IMR-90 (cell line): ENCODE data around the gene BUD23. TPM values are rescaled to one million over a fixed set of nuclear protein-coding genes. Genes with fewer than 3 reads are reported as not detected.

Source experiments
- ATAC-seq: fragments of 200-7000 bp; cut with Tn5 transposase; 2 replicates; pipeline ENCODE4 v1.9.1; 2020; ENCODE audit warnings: low read depth, mild to moderate bottlenecking, moderate library complexity
- BruUV-seq: library from RNA; stranded (reverse); fragments of 400-500 nt; replicated peaks from 2 replicates; lab custom pipeline; 2021; lab: Mats Ljungman, UMichigan
- CTCF ChIA-PET: fragments of 300-600 bp; formaldehyde crosslinking; extraction: SDS; loops from one replicate; lab custom pipeline; 2021; ENCODE audit warnings: antibody characterized with exemption; lab: Yijun Ruan, JAX
- POLR2A ChIA-PET: fragments of 300-600 bp; sonication (Branson Sonifier 250); formaldehyde crosslinking; loops from one replicate; lab custom pipeline; 2022; ENCODE audit warnings: antibody characterized with exemption; ENCODE audit not compliant: unreplicated experiment; lab: Charles Lee
- DNase-seq: peaks from one replicate; pipeline ENCODE4 v3.0.0; 2013
- H2AFZ ChIP-seq: replicated peaks from 2 replicates; pipeline ENCODE3; 2013; ENCODE audit warnings: low read length, mild to moderate bottlenecking; ENCODE audit not compliant: poor library complexity
- H2AK5ac ChIP-seq: 2 replicates; pipeline ENCODE4 v1.6.1; 2013; ENCODE audit warnings: low read depth, low read length, inconsistent platforms
- H2AK9ac ChIP-seq: replicated peaks from 2 replicates; pipeline ENCODE3; 2013; ENCODE audit warnings: mild to moderate bottlenecking, low read depth, low read length, moderate library complexity; ENCODE audit not compliant: poor library complexity
- H2BK120ac ChIP-seq: 2 replicates; pipeline ENCODE4 v1.6.1; 2013; ENCODE audit warnings: low read depth, low read length, inconsistent platforms
- H2BK15ac ChIP-seq: 3 replicates; pipeline ENCODE4 v1.6.1; 2013; ENCODE audit warnings: low read depth, low read length, inconsistent platforms
- H2BK20ac ChIP-seq: 2 replicates; pipeline ENCODE4 v1.6.1; 2013; ENCODE audit warnings: low read depth, mild to moderate bottlenecking, inconsistent platforms, low read length, moderate library complexity
- H2BK5ac ChIP-seq: 2 replicates; pipeline ENCODE4 v1.6.1; 2013; ENCODE audit warnings: mild to moderate bottlenecking, low read depth, low read length, inconsistent platforms; ENCODE audit not compliant: poor library complexity, severe bottlenecking
- H3K14ac ChIP-seq: replicated peaks from 2 replicates; pipeline ENCODE4 v1.6.1; 2013; ENCODE audit warnings: low read depth, low read length, inconsistent platforms
- H3K18ac ChIP-seq: 2 replicates; pipeline ENCODE4 v1.6.1; 2013; ENCODE audit warnings: low read depth, low read length, control low read depth
- H3K23ac ChIP-seq: 2 replicates; pipeline ENCODE4 v1.6.1; 2013; ENCODE audit warnings: low read depth, low read length, inconsistent platforms
- H3K27ac ChIP-seq: 2 replicates; pipeline ENCODE4 v1.5.1; 2013; ENCODE audit warnings: mild to moderate bottlenecking, control low read depth, low read length; ENCODE audit not compliant: insufficient read depth
- H3K27me3 ChIP-seq: 2 replicates; pipeline ENCODE4 v1.6.1; 2013; ENCODE audit warnings: low read length; ENCODE audit not compliant: control insufficient read depth, insufficient read depth
- H3K36me3 ChIP-seq: 2 replicates; pipeline ENCODE4 v1.6.1; 2013; ENCODE audit warnings: low read length, mixed read lengths; ENCODE audit not compliant: control insufficient read depth, insufficient read depth
- H3K4ac ChIP-seq: 2 replicates; pipeline ENCODE4 v1.6.1; 2013; ENCODE audit warnings: low read depth, low read length, inconsistent platforms
- H3K4me1 ChIP-seq: 2 replicates; pipeline ENCODE4 v1.6.1; 2013; ENCODE audit warnings: low read length, mixed read lengths; ENCODE audit not compliant: control insufficient read depth, insufficient read depth
- H3K4me2 ChIP-seq: 2 replicates; pipeline ENCODE4 v1.6.1; 2013; ENCODE audit warnings: low read depth, mild to moderate bottlenecking, control low read depth, low read length, moderate library complexity
- H3K4me3 ChIP-seq: 2 replicates; pipeline ENCODE4 v1.5.1; 2013; ENCODE audit warnings: low read depth, mild to moderate bottlenecking, control low read depth, low read length, moderate library complexity; ENCODE audit not compliant: insufficient read depth
- H3K56ac ChIP-seq: 2 replicates; pipeline ENCODE4 v1.6.1; 2013; ENCODE audit warnings: low read length, inconsistent platforms; ENCODE audit not compliant: insufficient read depth; ENCODE audit errors: extremely low read depth
- H3K79me1 ChIP-seq, 2 experiments: 2 replicates each; pipeline ENCODE4 v1.6.1; 2013; ENCODE audit warnings: low read length in 2 of 2, inconsistent platforms in 1 of 2, low read depth in 1 of 2
- H3K9ac ChIP-seq: 2 replicates; pipeline ENCODE4 v1.6.1; 2013; ENCODE audit warnings: low read depth, low read length, control low read depth
- H3K9me1 ChIP-seq: 2 replicates; pipeline ENCODE4 v1.6.1; 2013; ENCODE audit warnings: low read length, inconsistent platforms; ENCODE audit not compliant: insufficient read depth
- H3K9me3 ChIP-seq: 2 replicates; pipeline ENCODE4 v1.6.1; 2013; ENCODE audit warnings: low read length; ENCODE audit not compliant: control insufficient read depth, insufficient read depth
- H4K20me1 ChIP-seq: 2 replicates; pipeline ENCODE4 v1.6.1; 2013; ENCODE audit warnings: low read length, inconsistent platforms; ENCODE audit not compliant: insufficient read depth
- H4K5ac ChIP-seq: 2 replicates; pipeline ENCODE4 v1.6.1; 2013; ENCODE audit warnings: mild to moderate bottlenecking, low read depth, low read length, control low read depth
- H4K8ac ChIP-seq, 2 experiments: 2 replicates each; pipeline ENCODE4 v1.6.1; 2013; ENCODE audit warnings: low read depth in 2 of 2, low read length in 2 of 2, control low read depth in 1 of 2, inconsistent platforms in 1 of 2
- H4K91ac ChIP-seq: 2 replicates; pipeline ENCODE4 v1.6.1; 2013; ENCODE audit warnings: low read depth, low read length, inconsistent platforms; ENCODE audit not compliant: insufficient read depth
- MXI1 ChIP-seq: IDR thresholded peaks from 2 replicates; pipeline ENCODE4 v1.6.1; 2012; ENCODE audit warnings: low read depth, mild to moderate bottlenecking, low read length, moderate library complexity, borderline replicate concordance
- RFX5 ChIP-seq: IDR thresholded peaks from 2 replicates; pipeline ENCODE4 v1.8.0; 2012; ENCODE audit warnings: low read depth, mild to moderate bottlenecking, low read length, moderate library complexity
- SMC3 ChIP-seq: fragments of 150-350 bp; IDR thresholded peaks from 2 replicates; pipeline ENCODE4 v1.6.1; 2016; ENCODE audit warnings: low read depth, mild to moderate bottlenecking, antibody characterized with exemption, low read length, moderate library complexity
- WGBS, 2 experiments: methylation state at CpG; one replicate each; pipeline versions ENCODE4 v1.1.5 to v1.1.7; 2013; ENCODE audit warnings: missing lambda C conversion rate in 2 of 2; ENCODE audit not compliant: insufficient read length in 1 of 2; ENCODE audit errors: extremely low coverage in 2 of 2; 5-methylcytosine and 5-hydroxymethylcytosine counted together
- dilution Hi-C: fragments of 300-500 bp; cut with HindIII; formaldehyde crosslinking; loops from one replicate; pipeline ENCODE4 v1.14.3; 2018; ENCODE audit warnings: low sequenced_read_pairs; ENCODE audit not compliant: unreplicated experiment
- in situ Hi-C: fragments of 300-500 bp; cut with MboI; formaldehyde crosslinking; loops from 3 replicates; pipeline ENCODE4 v1.14.3; 2019; ENCODE audit warnings: low sequenced_read_pairs, inconsistent platforms, mixed read lengths
- intact Hi-C: fragments of 100-400 bp; cut with micrococcal nuclease; formaldehyde crosslinking; loops from 2 replicates; pipeline ENCODE4 v1.10.0; 2022
- polyA plus RNA-seq, 3 experiments: library from polyadenylated mRNA; depleted of rRNA; stranded (reverse); fragments of >200 nt; gene quantifications; 2 replicates each; pipeline ENCODE4 v1.2.3, GENCODE V29; 2012; ENCODE audit warnings: low replicate concordance in 1 of 3
- total RNA-seq: library from RNA; depleted of rRNA; stranded (reverse); fragments of >200 nt; gene quantifications from 2 replicates; pipeline ENCODE4 v1.2.3, GENCODE V29; 2012

The BUD23 gene
- total and polyA plus RNA-seq, 2 of the 4 experiments (the other 2 are of a cell fraction): 35.7 to 65.2 TPM

DNA sequence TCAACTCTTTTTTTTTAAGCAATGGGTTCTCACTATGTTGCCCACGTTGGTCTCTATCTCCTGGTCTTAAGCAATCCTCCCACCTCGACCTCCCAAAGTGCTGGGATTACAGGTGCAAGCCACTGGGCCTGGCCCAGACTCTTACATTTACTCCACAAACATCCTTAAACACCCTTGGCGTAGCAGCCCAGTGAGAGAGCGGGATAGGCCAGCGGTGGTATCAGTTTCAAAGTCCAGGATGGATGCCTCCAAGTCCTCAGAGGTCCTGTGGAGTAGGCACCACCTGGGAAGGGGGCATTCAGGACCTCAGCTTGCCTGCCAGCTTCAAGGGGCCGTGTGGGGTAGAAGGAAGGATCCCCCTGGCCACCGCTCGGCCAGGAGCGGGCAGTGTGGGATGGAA lies 33.8 kb upstream of the BUD23 start:
- H2BK5ac ChIP-seq: no peak overlapping the region
- in situ Hi-C loops: no loop called here
- no peaks in the 10 kb centered on the region for H3K79me1 ChIP-seq
- 27% methylated on average over 3 of the region's 9 CpGs; no CpG with 5 or more reads in 1 of the 2 experiments for WGBS, 2 experiments
- no peaks in the 10 kb centered on the region for H3K9me1 ChIP-seq
- DNase-seq: no peak
- no peak overlapping the region for H4K5ac ChIP-seq
- BruUV-seq: no TSS peak
- no peak overlapping the region for H2BK120ac ChIP-seq
- ATAC-seq: no peak
- no peak overlapping the region for H3K4me3 ChIP-seq
- no peaks in the 10 kb centered on the region for H3K9me3 ChIP-seq
- dilution Hi-C loops: no loop called here
- no peaks in the 10 kb centered on the region for H3K36me3 ChIP-seq
- H2BK15ac ChIP-seq: no peak overlapping the region
- H2BK20ac ChIP-seq: no peak overlapping the region
- H2AK5ac ChIP-seq: no peak overlapping the region
- no peaks in the 10 kb centered on the region for H4K20me1 ChIP-seq
- CTCF ChIA-PET: no interaction called here
- no peak overlapping the region for H3K14ac ChIP-seq
- no peak overlapping the region for H2AK9ac ChIP-seq
- intact Hi-C loops: no loop called here
- H3K27me3 ChIP-seq: peaks cover 71% of the 10 kb centered on the region
- H2AFZ ChIP-seq: no peak overlapping the region
- H3K27ac ChIP-seq: no peak overlapping the region
- no peak overlapping the region for H4K91ac ChIP-seq
- H4K8ac ChIP-seq: no peak overlapping the region
- TF ChIP-seq MXI1 (no peak), RFX5 (no peak), SMC3 (no peak)
- H3K56ac ChIP-seq: no peak overlapping the region
- no peak overlapping the region for H3K23ac ChIP-seq
- no peak overlapping the region for H3K9ac ChIP-seq
- H3K18ac ChIP-seq: no peak overlapping the region
- no peaks in the 10 kb centered on the region; the same call in 1 of the 2 replicates for H3K4me1 ChIP-seq
- POLR2A ChIA-PET: no interaction called here
- H3K4me2 ChIP-seq: no peak overlapping the region
- H3K4ac ChIP-seq: no peak overlapping the region
